Measurements from ENCODE around the gene MUC5B. TPM values are rescaled to one million over a fixed set of nuclear protein-coding genes. Genes with fewer than 3 reads are reported as not detected.

MUC5B gene
- total RNA-seq, 2 experiments from 2014 or later = not detected

GRCh38 chr11:1228921-1229451, 6.1 kb downstream of the MUC5B start:
- Mint-ChIP-seq H3K4me1 (ENCODE audit: low read depth) (no peaks in the 10 kb centered on the region), H3K36me3 (ENCODE audit: low read depth) (no peaks in the 10 kb centered on the region), H3K27me3 (peaks cover 1% of the 10 kb centered on the region), H3K9me3 (no peaks in the 10 kb centered on the region), H3K27ac (no peak overlapping the region), H3K4me3 (no peak overlapping the region)
- DNase-seq (no peak), ATAC-seq (no peak)
- POLR2A ChIA-PET = no interaction called here
- CTCF ChIA-PET = no interaction called here
- intact Hi-C loops (cut with micrococcal nuclease) = no loop called here
- no peak for TF ChIP-seq CTCF (IDR thresholded peaks at IDR 0.05)

GRCh38 chr11:1229471-1230120, 6.7 kb downstream of the MUC5B start:
- POLR2A ChIA-PET = no interaction called here
- DNase-seq (no peak), ATAC-seq (no peak)
- intact Hi-C loops (cut with micrococcal nuclease) = no loop called here
- Mint-ChIP-seq H3K4me1 (ENCODE audit: low read depth) (no peaks in the 10 kb centered on the region), H3K27ac (no peak overlapping the region), H3K4me3 (no peak overlapping the region), H3K27me3 (no peaks in the 10 kb centered on the region), H3K9me3 (no peaks in the 10 kb centered on the region), H3K36me3 (ENCODE audit: low read depth) (no peaks in the 10 kb centered on the region)
- CTCF ChIA-PET = no interaction called here
- TF ChIP-seq CTCF (IDR thresholded peaks at IDR 0.05) = no peak

- no peak for TF ChIP-seq CTCF (IDR thresholded peaks at IDR 0.05)
- ChIA-PET CTCF (no interaction called here), POLR2A (no interaction called here)
- no peaks in the 10 kb centered on the region for H3K9me3 Mint-ChIP-seq
- H3K4me1 Mint-ChIP-seq (ENCODE audit: low read depth) = no peaks in the 10 kb centered on the region
- intact Hi-C loops (cut with micrococcal nuclease) = no loop called here
- H3K4me3 Mint-ChIP-seq = no peak overlapping the region
- no peaks in the 10 kb centered on the region for H3K36me3 Mint-ChIP-seq (ENCODE audit: low read depth)
- no peak overlapping the region for H3K27ac Mint-ChIP-seq
- ATAC-seq (no peak), DNase-seq (no peak)
- H3K27me3 Mint-ChIP-seq = no peaks in the 10 kb centered on the region
These were observed 7.2 kb downstream of the MUC5B start for GRCh38 chr11:1230121-1230455.

GRCh38 chr11:1230456-1231395, 7.9 kb downstream of the MUC5B start:
- DNase-seq (no peak), ATAC-seq (no peak)
- Mint-ChIP-seq H3K9me3 (no peaks in the 10 kb centered on the region), H3K36me3 (ENCODE audit: low read depth) (no peaks in the 10 kb centered on the region), H3K4me1 (ENCODE audit: low read depth) (no peaks in the 10 kb centered on the region), H3K4me3 (no peak overlapping the region), H3K27ac (no peak overlapping the region), H3K27me3 (no peaks in the 10 kb centered on the region)
- ChIA-PET POLR2A (no interaction called here), CTCF (no interaction called here)
- intact Hi-C loops (cut with micrococcal nuclease) = no loop called here
- no peak for TF ChIP-seq CTCF (IDR thresholded peaks at IDR 0.05)

GRCh38 chr11:1231396-1232020, 8.6 kb downstream of the MUC5B start:
- no peaks in the 10 kb centered on the region for H3K27me3 Mint-ChIP-seq

More at GRCh38 chr11:1231396-1232020, 8.6 kb downstream of the MUC5B start:
- ChIA-PET POLR2A (no interaction called here), CTCF (no interaction called here)
- no peak for DNase-seq
- Mint-ChIP-seq H3K27ac (no peak overlapping the region), H3K4me1 (ENCODE audit: low read depth) (no peaks in the 10 kb centered on the region), H3K9me3 (no peaks in the 10 kb centered on the region), H3K36me3 (ENCODE audit: low read depth) (no peaks in the 10 kb centered on the region), H3K4me3 (no peak overlapping the region)
- ATAC-seq = no peak
- intact Hi-C loops (cut with micrococcal nuclease) = no loop called here
- no peak for TF ChIP-seq CTCF (IDR thresholded peaks at IDR 0.05)
